Endothelial cell (in vitro differentiated cells): Measurements from ENCODE around the gene GUCA2B. TPM values are rescaled to one million over a fixed set of nuclear protein-coding genes. Genes with fewer than 3 reads are reported as not detected.

Experiments used
- DNase-seq: peaks from one replicate; pipeline ENCODE4 v3.0.0; 2021; ENCODE audit warnings: low spot score
- H3K27ac Mint-ChIP-seq: one replicate; pipeline ENCODE4 v1.8.0; 2021; ENCODE audit warnings: mixed read lengths, inconsistent platforms; ENCODE audit not compliant: unreplicated experiment
- H3K27me3 Mint-ChIP-seq: one replicate; pipeline ENCODE4 v1.8.0; 2021; ENCODE audit warnings: mild to moderate bottlenecking, moderate library complexity, mixed read lengths, inconsistent platforms; ENCODE audit not compliant: unreplicated experiment
- H3K36me3 Mint-ChIP-seq: one replicate; pipeline ENCODE4 v1.8.0; 2021; ENCODE audit warnings: mild to moderate bottlenecking, low read depth, mixed read lengths, inconsistent platforms; ENCODE audit not compliant: unreplicated experiment
- H3K4me1 Mint-ChIP-seq: one replicate; pipeline ENCODE4 v1.8.0; 2021; ENCODE audit warnings: mild to moderate bottlenecking, mixed read lengths, inconsistent platforms; ENCODE audit not compliant: unreplicated experiment
- H3K4me3 Mint-ChIP-seq: one replicate; pipeline ENCODE4 v1.8.0; 2021; ENCODE audit warnings: mild to moderate bottlenecking, mixed read lengths, inconsistent platforms; ENCODE audit not compliant: unreplicated experiment
- H3K9me3 Mint-ChIP-seq: one replicate; pipeline ENCODE4 v1.8.0; 2021; ENCODE audit warnings: mixed read lengths, inconsistent platforms; ENCODE audit not compliant: unreplicated experiment
- total RNA-seq: library from RNA; stranded (reverse); fragmentation: NEBNext Ultra II Directional; extraction: Animal tissue kit (Norgen Biotek cat#: 25700); gene quantifications from one replicate; pipeline ENCODE4 v1.2.1, GENCODE V29; 2021; ENCODE audit not compliant: unreplicated experiment
- TF ChIP-seq, protein P1 (sequence below): fragments of 200-600 bp; sonication (generic); IDR thresholded peaks from one replicate; pipeline ENCODE4 v1.5.0; 2021; ENCODE audit warnings: antibody characterized with exemption; ENCODE audit not compliant: unreplicated experiment

The GUCA2B gene
- total RNA-seq, 1 donor from 2014 or later, result not detected

GRCh38 chr1:42135426-42135825, 17.8 kb upstream of the GUCA2B start:
- DNase-seq, result no peak
- TF ChIP-seq, protein P1, sequence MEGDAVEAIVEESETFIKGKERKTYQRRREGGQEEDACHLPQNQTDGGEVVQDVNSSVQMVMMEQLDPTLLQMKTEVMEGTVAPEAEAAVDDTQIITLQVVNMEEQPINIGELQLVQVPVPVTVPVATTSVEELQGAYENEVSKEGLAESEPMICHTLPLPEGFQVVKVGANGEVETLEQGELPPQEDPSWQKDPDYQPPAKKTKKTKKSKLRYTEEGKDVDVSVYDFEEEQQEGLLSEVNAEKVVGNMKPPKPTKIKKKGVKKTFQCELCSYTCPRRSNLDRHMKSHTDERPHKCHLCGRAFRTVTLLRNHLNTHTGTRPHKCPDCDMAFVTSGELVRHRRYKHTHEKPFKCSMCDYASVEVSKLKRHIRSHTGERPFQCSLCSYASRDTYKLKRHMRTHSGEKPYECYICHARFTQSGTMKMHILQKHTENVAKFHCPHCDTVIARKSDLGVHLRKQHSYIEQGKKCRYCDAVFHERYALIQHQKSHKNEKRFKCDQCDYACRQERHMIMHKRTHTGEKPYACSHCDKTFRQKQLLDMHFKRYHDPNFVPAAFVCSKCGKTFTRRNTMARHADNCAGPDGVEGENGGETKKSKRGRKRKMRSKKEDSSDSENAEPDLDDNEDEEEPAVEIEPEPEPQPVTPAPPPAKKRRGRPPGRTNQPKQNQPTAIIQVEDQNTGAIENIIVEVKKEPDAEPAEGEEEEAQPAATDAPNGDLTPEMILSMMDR, result no peak
- Mint-ChIP-seq H3K9me3 (no peaks in the 10 kb centered on the region), H3K27ac (no peak overlapping the region), H3K4me1 (no peaks in the 10 kb centered on the region), H3K27me3 (no peaks in the 10 kb centered on the region), H3K4me3 (no peak overlapping the region), H3K36me3 (no peaks in the 10 kb centered on the region)

DNA sequence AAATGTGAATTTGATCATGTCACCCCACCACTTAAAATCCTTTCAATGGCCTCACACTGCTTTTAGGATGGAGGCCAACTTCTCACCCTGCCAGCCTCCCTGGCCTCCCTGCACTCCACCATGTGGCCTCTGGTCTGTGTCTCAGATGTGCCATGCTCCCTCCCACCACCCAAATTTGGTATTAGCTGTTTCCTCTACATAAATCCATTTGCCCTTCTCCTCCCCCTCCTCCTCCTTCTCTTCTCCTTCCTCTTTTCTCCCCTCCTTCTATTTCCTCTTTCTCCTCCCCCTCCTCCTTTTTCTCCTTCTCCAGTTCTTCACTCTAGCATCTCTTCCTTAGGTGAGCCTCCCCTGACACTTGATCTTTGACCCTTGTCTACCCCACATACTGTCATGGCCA, 16.7 kb upstream of the GUCA2B start:
- Mint-ChIP-seq H3K27ac (no peak overlapping the region), H3K4me3 (no peak overlapping the region), H3K4me1 (no peaks in the 10 kb centered on the region), H3K27me3 (no peaks in the 10 kb centered on the region), H3K9me3 (no peaks in the 10 kb centered on the region), H3K36me3 (no peaks in the 10 kb centered on the region)
- DNase-seq, result no peak
- TF ChIP-seq, protein P1, result no peak

- Mint-ChIP-seq H3K27ac (no peak overlapping the region), H3K36me3 (peaks cover 4% of the 10 kb centered on the region), H3K4me3 (no peak overlapping the region), H3K4me1 (no peaks in the 10 kb centered on the region), H3K27me3 (peaks cover 5% of the 10 kb centered on the region), H3K9me3 (no peaks in the 10 kb centered on the region)
- TF ChIP-seq, protein P1, result no peak
- no peak for DNase-seq
Observed at GRCh38 chr1:42137766-42138165, 15.4 kb upstream of the GUCA2B start.

DNA sequence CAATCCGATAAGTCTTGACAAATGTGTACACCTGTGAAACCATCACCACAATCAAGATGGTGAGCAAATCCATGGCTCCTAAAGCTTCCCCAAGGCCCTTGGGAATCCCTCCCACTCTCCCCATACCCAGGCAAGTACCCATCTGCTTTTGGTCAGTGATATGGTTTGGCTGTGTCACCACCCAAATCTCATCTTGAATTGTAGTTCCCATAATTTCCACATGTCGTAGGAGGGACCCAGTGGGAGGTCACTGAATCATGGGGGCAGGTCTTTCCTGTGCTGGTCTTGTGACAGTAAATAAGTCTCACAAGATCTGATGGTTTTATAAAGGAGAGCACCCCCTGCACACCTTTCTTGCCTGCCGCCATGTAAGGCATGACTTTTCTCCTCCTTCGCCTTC, 14.6 kb upstream of the GUCA2B start:
- TF ChIP-seq, protein P1, result no peak
- Mint-ChIP-seq H3K4me1 (peaks cover 2% of the 10 kb centered on the region), H3K4me3 (no peak overlapping the region), H3K9me3 (no peaks in the 10 kb centered on the region), H3K27ac (no peak overlapping the region), H3K27me3 (peaks cover 5% of the 10 kb centered on the region), H3K36me3 (peaks cover 4% of the 10 kb centered on the region)
- DNase-seq, result no peak

GRCh38 chr1:42139444-42139843, 13.8 kb upstream of the GUCA2B start:
- peaks cover 4% of the 10 kb centered on the region for H3K36me3 Mint-ChIP-seq
- no peak for DNase-seq
- H3K27ac Mint-ChIP-seq, result no peak overlapping the region
- no peaks in the 10 kb centered on the region for H3K9me3 Mint-ChIP-seq
- no peak overlapping the region for H3K4me3 Mint-ChIP-seq
- H3K4me1 Mint-ChIP-seq, result peaks cover 2% of the 10 kb centered on the region
- TF ChIP-seq, protein P1, result no peak
- H3K27me3 Mint-ChIP-seq, result peaks cover 5% of the 10 kb centered on the region
